ENCODE measurements around the gene KLF9.

DNA sequence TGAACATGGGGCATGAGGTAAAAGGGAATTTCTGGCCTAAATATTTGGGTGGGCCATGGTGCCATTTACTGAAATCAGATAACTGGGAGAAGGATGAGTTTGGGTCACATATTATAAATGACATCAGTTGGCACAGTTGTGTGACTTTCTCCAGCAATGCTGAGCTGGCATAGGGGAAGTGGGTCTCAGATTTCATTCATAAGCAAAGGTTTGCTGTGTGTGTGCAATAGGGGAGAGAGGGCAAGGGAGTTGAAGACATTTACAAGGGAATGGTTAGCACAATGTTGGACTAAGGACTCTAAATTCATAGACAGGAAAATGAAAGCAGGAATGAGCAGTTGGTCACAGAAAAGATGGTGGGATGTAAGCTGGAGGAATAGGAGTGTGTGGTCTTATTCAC is 47.8 kb upstream of the KLF9 start:
- TF ChIP-seq CTCF (IDR thresholded peaks at IDR 0.05) (no peak), POLR2A (IDR thresholded peaks at IDR 0.05) (no peak)

All from ovary (tissue), 3 donors.